Activated naive CD4-positive, alpha-beta T cell (primary cell): Measurements from ENCODE around the gene TBC1D10B.
"Not testable (repeated sequence)": the region's sequence is repeated elsewhere in the genome, so short reads cannot be mapped to it uniquely, and the experiment has no call there.

ENCODE experiments used
- DNase-seq, 4 experiments: peaks; one replicate each; lab custom pipeline; 2025; lab: John Stamatoyannopoulos, UW

TBC1D10B gene

DNA sequence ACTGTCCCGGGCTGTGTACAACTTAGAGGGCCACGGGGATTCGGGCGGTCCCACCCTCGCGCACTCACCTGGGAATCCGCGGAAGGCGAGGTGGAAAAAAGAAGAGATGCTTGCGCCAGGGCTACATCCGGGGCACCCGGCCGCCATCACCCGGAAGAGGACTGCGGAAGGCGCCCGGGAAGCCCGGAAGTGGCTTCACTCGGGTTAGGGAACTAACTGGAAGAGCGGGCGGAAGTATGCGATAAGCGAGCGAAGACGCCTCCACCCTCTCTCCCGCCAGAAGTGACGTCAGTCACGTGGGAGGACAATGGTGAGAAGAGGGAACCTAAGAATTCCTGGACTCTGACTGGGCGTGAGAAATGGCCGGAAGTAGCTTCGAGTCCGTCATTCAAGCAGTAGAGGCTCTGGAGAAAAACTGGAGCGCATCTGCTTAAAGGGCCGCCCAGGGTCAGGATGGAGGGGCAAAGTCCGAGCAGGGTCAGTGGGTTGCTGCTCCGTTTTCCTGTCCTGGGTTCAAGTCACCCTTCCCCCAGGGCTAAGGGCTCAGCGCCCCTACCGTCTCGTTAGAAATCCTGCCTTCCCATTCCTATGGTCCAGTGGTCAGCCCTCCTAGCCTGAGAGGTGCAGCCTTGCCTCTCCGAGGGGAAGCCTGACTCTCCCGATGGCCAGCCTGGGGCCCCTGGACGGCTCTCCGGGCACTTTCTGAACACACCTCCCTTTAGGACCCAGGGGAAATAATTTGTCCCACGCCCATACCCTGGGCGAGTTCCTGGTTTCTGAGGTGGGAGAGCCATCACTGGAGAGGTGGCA is 14.9 kb downstream of the TBC1D10B start, which contains the start of gene CD2BP2:
Gene CD2BP2 (minus strand): TSS at position 165 of the 810 bp plus-strand sequence. CDS start 627 bp downstream, outside the sequence.
- peak; percentile 61 to 79 (median 72) for DNase-seq

DNA sequence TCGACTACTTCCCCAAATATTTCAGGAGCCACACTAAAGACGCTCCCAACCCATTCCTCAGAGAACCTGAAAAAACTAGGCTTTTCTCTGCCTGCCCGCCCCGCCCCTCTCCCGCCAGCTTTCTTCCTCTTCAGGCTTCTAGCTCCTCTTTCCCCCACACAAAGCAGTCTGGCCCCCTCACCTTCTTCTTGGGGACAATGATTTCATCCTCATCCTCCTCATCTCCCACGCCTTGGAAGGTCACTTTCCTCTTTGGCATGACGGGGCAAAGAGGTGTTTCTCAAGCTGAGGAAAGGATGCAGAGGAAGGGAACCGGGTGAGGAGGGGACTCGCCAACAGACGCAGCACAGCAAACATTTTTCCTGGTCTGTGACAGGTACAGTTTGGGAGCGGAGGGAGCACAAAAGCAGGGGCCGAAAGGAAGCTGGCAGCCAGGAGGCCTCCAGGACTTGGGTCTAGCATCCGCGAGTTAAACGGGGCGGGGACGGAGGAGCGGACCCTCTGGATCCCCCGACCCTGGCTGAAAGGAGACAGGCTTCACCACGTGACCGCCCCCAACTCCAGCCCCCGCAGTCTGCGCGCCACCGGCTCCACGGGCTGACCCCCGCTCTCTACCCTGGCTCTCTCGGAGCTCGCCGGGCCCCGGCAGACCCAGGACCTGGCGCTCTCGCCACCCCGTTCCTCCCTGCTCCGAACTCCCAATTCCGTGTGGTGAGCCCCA is 15.7 kb downstream of the TBC1D10B start:
- no peak for DNase-seq

DNA sequence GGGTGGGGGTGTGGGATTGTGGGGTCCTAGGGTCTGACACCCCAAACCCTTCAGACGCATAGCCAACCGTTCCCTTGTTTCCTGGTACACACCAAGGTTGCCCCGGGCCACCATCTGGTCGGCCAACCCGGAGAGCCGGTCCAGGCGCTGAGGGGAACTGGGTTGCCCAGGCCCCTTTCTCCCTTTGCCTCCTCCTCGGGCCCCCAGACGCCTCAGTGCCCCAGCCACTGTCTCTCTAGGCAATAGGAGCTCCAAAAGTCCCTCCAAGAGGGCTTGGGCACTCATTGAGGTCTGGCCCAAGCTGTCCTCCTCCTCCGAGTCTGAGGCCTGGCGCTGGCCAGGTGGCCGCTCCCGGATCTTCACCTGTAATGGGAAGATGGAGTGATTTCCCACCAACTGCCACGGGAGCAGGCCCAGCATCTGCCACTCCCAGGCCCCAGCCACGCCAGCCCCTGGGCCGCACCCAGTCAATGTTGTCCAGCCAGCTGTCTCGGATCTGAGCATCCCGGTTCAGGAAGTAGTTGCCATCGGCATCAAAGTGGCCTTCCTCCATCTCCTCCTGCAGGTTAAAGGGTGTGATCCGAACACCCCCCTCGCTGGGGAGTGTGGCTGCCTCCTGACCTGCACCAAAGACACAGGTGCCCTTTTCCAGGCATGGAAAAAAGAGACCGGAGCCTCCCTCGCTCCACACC is 16.7 kb downstream of the TBC1D10B start:
- DNase-seq, result no peak

DNA sequence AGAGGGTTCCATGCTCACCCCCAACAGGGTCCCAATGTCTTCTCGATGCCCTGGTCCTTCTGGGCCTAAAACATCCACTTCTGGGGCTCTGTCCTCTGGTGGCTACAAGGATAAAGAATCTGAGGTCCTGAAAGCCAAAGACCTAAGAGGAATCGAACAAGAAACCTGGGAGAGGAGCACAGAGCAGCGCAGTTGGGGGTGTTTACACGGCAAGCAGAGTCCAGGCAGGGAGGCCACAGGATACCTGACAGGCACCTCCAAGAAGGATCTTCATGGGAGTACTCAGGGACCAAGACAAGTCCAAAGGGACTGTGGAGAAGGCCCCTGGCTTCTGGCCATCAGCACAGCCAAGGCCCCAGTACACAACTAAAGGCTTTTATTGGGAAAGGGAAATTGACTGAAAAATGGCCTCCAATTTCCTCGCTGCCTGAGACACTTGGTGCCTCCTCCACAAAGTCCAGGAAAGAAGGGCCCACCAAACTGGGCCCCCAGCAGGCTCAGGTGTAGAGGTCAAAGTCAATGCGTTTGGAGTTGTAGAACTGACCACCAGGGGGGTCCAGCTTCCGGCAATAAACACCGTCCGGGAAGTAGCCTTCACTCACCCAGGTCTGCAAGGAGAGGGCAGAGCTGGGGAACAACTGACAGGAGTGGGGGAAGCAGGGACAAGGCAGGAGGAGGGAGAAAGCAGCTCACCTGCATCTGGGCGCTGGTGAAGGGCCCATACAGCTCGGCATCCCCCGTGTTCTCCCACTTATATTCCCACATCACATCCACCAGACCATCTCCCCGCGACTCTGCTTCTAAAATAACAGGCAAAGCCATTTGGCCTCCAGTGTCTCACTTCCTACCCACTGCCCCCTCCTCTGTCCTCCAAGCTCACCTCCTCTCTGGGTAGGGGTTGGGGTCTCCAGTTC is 17.5 kb downstream of the TBC1D10B start:
- DNase-seq, result no peak

DNA sequence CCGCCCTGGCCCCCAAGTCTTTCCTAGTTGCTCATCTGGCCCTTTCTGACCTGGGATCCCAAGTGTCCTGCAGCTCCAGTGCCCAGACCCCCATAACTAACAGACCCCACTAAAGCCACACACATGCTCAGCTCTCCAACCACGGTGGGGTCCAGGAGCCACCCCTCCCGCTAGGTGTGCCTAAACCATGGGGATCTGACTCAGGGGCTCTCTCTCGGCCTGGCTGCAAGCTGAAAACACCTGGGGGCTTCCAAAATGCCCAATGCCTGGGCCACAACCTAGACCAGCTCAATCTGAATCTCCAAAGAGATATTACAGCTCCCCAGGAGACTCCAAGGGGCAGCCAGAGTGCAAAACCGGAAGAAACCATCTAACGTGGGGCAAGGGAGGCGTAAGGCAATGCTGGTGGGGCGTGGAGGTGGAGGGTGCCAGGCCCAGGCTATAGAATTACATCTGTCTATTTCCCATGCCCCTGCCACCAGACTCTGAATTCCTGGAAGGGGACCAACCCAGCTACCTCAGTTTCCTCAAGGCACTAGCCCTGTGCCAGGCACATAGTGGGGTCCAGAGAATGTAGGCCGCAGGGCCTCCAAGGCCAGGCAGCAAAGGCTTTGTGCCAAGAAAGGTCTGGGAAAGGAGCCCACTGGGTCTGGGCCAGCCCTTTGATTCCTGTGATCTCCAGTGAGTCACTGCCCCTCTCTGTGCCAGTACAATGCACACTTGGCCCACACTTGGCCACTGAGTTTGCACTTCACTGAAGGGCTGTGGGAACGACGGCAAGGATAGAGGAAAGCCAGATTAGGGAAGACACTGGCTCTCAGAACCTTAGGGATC is 18.5 kb downstream of the TBC1D10B start:
- DNase-seq, result no peak

DNA sequence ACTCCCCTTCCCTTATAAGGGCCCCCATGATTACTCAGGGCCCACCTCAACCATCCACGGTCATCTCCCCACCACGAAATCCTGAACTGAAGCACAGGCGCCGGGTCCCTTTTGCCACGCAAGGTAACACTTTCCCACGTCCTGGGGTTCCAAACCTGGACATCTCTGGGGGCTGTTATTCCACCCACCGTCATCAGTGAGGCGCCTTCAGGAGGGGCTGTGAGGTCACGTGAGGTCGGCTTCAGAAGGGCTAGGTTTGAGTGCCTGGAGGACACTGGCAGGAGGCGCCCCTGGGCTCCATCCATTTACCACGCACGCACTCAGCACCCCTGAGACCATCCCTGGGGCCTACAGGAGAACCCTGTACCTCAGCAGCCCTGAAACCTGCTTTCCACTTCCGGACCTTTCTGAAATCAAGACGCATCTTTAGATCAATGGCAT is 19.3 kb downstream of the TBC1D10B start:
- no peak for DNase-seq

DNA sequence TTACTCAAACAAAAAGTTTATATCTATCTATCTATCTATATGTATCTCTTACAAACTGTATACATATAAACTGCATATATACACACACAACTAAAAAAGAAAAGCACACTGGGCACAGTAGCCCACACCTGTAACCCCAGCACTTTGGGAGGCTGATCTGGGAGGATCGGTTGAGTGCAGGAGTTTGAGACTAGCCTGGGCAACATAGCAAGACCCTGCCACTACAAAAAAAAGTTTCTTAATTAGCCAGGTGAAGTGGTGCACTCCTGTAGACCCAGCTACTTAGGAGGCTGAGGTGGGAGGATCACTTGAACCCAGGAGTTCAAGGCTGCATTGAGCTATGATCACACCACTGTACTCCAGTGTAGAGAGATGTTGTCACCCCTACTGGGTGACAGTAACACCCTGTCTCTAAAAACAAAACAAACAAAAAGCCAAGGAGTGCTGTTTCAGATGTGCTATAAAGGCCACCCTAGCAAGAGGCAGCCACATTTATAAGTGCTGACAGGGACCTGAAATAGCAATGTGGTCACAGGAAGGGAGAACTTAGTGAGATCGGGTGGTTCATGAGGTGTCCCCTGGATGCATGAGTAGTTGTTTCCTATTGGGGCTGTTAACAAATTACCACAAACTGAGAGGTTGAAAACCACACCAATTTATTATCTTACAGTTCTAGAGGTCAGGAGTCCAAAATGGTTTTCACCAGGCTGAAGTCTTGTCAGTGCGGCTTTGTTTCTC is 20.0 kb downstream of the TBC1D10B start:
- DNase-seq, result no peak

DNA sequence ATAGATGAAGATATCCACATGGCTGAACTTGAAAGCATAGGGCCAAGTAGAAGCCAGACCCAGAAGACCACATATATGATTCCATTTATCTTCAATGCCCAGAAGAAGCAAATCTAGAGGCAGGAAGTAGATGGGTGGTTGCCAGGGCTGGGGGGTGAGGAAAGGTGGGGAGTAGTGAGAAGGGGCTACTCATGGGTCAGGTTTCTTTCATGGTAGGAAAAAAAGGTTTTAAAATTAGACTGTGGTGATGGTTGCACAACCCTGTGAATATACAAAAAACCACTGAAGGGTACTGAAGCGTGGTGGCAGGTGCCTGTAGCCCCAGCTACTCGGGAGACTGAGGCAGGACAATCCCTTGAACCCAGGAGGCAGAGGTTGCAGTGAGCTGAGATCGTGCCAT is 20.6 kb downstream of the TBC1D10B start:
- no peak for DNase-seq

DNA sequence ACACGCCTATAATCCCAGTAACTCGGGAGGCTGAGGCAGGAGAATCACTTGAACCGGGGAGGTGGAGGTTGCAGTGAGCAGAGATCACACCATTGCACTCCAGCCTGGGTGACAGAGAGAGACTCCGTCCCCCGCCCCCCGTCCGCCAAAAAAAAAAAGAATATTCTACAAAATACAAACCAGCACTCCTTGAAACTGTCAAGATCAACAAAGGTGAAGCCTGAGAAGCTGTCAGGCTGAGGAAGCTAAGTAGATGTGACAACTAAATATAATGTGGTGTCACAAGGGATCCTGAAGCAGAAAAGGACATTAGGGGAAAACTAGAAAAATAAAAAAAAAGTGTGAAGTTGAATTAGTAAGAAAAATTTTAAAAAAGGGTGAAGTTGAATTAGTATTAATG is 21.4 kb downstream of the TBC1D10B start:
- DNase-seq, result no peak

DNA sequence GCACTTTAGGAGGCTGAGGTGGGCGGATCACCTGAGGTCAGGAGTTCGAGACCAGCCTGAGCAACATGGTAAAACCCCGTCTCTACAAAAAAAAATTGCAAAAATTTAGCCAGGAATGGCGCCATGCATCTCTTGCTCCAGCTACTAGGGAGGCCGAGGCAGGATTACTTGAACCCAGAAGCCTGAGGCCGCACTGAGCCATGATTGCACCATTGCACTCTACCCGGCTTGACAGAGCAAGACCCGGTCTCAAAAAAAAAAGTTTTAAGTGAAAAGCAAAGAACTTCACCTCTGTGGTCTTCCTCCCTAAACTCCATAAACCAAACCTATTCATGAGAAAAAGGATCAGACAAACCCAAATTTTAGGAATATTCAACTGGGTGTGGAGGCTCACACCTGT is 22.2 kb downstream of the TBC1D10B start:
- no peak for DNase-seq

DNA sequence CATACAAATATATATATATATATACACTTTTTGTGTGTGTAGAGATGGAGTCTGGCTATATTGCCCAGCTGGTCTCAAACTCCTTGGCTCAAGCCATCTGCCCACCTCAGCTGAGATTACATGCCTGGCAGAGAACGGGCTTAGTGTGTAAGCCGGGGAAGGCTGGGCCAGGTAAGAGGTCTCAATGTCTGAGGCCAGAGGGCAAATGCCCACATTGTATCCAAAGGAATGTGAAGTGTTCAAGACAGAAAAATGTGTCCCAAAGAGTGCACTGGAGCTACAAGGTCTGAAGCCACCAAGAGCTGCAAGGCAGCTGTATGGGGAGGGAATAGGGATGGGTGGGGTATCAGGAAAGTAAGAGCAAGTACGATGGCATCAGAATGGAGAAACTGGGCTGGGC is 24.0 kb downstream of the TBC1D10B start:
- no peak for DNase-seq

DNA sequence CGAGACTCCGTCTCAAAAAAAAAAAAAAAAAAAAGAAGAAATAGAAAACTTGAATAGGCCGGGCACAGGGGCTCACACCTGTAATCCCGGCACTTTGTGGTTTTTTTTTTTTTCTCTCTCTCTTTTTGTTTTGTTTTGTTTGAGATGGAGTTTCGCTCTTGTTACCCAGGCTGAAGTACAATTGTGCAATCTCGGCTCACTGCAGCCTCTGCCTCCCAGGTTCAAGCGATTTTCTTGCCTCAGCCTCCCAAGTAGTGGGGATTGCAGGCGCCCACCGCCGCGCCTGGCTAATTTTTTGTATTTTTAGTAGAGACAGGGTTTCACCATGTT is 26.8 kb downstream of the TBC1D10B start:
- DNase-seq, result not testable (repeated sequence)

DNA sequence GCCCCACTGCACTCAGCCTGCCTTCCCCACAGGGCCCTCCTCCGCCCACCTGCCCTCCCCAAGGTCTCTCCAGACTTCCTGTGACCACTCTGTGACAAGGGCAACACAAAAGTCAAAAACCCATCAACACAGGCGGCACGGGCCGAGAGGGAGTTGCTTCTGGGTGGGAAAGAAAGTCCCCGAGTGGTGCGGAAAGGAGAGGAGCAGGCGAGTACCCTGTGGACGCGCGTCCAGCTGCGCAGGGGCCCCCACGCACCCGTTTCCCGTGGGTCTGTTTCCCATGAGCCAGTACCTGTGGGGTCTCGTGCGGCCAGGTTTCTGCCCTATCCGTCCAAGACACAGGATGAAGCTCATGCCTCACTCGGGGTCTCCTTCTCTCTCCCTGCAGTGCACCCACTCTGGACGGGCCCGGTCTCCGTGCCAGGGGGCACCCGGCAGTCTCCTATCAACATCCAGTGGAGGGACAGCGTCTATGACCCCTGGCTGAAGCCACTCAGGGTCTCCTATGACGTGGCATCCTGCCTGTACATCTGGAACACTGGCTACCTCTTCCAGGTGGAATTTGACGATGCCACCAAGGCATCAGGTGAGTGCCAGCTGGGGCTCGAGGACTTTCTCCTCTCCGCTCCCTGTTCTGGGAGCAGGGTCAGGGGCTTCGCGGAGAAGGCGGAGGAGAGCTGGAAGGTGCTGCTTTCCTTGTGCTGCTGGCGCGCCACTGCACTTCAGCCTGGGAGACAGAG is 27.4 kb downstream of the TBC1D10B start:
- DNase-seq, result no peak

DNA sequence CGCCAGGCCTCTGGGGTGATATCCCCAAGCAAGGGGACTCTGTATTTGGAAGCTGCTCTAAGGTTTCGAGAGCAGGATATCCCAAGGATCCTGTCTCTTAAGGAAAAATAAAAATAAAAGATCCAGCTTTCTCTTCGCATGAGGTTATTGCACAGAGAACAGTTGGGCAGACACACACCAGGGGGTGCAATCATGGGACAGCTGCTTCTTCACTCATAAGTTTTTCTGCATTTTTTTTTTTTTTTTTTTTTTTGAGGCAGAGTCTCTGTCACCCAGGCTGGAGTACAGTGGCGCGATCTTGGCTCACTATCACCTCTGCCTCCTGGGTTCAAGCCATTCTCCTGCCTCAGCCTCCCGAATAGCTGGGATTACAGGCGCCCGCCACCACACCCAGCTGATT is 28.3 kb downstream of the TBC1D10B start:
- not testable (repeated sequence) for DNase-seq

DNA sequence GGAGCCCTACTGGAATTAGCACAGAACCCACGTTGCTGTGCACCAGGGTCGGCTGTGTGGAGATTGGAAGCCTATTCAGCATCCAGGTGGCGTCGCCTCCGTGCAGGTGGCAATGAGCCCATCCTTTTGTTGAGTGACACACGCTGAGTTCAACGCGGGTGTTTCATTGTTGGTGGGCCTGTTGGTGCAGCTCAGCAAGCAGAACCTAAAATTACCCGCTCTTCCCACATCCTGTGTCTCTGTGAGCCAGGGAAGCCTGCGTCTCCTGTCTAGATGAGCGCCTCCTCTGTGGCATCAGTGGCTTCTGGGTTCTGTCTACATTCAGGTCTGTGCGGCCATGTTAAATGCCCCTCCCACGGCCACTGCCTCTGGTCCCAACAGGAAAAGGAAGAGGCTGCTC is 29.7 kb downstream of the TBC1D10B start:
- DNase-seq, result no peak

DNA sequence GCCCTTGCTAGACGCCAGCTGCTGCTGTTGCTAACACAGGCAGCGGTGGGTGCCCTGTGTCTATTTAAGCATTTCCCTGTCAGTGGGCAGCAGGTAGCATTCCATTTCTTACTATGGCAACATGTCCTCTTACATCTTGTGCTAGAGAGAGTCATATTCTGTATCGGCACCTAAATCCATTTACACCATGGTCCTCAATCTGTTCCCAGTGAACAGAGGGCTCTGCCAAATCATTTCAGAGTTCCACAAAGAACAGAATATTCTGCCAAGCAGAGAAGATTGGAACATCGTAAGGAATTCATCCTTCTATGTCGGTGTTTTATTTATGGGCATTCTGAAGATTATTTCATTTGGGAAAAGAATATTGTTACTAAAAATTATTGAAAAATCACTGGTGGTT is 31.6 kb downstream of the TBC1D10B start:
- DNase-seq, result not testable (repeated sequence)

DNA sequence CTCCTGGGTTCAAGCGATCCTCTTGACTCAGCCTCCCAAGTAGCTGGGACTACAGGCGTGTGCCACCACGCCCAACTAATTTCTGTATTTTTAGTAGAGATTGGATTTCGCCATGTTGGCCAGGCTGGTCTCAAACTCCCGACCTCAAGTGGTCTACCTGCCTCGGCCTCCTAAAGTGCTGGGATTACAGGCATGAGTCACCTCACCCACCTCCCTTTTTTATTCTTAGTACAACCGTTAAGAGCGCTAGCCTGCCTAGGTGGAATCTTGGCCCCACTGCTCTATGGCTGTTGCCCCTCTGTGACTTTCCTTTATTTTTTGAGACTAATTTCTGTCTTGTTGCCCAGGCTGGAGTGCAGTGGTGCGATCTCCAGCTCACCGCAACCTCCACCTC is 32.3 kb downstream of the TBC1D10B start:
- DNase-seq, result not testable (repeated sequence)

DNA sequence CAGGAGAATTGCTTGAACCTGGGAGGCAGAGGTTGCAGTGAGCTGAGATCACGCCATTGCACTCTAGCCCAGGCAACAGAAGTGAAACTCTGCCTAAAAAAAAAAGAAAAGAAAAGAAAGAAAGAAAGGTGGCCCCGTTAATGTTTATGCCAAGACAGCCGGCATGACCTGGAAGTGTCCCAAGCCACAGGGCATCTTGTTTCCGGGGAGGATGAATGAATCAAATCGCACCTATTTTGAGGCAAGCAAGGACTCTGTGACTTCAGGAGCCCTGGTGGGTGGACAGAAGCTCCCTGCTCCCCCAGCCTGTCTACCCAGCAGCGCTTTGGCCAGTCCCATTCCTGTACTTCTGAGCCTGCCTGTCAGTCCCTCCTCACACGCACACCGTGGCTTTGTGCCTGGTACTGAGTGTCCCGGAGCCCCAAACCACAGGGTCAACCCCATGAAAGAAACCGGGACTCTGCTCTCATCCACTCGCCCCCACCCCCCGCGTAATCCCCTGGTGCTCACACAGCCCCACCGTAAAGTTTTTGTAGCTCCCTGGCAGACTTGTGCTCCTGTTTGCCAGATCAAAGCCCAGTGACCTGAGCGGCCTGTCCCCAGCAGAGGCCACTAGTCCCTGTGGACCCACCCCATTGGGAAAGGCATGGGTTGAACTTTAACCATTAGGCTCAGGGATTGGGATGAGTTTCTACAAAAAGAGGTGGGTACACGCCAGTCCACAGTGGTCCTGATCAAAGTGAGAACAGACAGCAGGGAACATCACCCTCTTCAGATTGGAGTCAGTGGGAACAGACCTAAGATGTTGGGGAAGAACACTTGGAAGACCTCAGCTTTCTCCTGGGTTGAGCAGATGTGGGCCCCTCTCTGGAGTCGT is 34.5 kb downstream of the TBC1D10B start:
- no peak for DNase-seq
